ENCODE data around the gene PDE7B.

GRCh38 chr6:136189104-136189503 lies 337.6 kb downstream of the PDE7B start:
- TF ChIP-seq BRF1 (IDR thresholded peaks at IDR 0.05; ENCODE audit: borderline replicate concordance, extremely low read depth, insufficient read length), result no peak
- no peak for TF ChIP-seq POLR2AphosphoS5 (IDR thresholded peaks at IDR 0.05; ENCODE audit: control insufficient read depth, insufficient read depth, low read depth, low read length)
- TF ChIP-seq, protein P1, sequence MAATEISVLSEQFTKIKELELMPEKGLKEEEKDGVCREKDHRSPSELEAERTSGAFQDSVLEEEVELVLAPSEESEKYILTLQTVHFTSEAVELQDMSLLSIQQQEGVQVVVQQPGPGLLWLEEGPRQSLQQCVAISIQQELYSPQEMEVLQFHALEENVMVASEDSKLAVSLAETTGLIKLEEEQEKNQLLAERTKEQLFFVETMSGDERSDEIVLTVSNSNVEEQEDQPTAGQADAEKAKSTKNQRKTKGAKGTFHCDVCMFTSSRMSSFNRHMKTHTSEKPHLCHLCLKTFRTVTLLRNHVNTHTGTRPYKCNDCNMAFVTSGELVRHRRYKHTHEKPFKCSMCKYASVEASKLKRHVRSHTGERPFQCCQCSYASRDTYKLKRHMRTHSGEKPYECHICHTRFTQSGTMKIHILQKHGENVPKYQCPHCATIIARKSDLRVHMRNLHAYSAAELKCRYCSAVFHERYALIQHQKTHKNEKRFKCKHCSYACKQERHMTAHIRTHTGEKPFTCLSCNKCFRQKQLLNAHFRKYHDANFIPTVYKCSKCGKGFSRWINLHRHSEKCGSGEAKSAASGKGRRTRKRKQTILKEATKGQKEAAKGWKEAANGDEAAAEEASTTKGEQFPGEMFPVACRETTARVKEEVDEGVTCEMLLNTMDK (IDR thresholded peaks at IDR 0.05; ENCODE audit: borderline replicate concordance, insufficient read depth, low read depth, low read length, poor library complexity, severe bottlenecking), result no peak
- no peak for TF ChIP-seq KAT2B (IDR thresholded peaks at IDR 0.05; ENCODE audit: low read depth, low read length)
- TF ChIP-seq POLR2A (conservative IDR thresholded peaks at IDR 0.05), result no peak
- TF ChIP-seq, protein P2, sequence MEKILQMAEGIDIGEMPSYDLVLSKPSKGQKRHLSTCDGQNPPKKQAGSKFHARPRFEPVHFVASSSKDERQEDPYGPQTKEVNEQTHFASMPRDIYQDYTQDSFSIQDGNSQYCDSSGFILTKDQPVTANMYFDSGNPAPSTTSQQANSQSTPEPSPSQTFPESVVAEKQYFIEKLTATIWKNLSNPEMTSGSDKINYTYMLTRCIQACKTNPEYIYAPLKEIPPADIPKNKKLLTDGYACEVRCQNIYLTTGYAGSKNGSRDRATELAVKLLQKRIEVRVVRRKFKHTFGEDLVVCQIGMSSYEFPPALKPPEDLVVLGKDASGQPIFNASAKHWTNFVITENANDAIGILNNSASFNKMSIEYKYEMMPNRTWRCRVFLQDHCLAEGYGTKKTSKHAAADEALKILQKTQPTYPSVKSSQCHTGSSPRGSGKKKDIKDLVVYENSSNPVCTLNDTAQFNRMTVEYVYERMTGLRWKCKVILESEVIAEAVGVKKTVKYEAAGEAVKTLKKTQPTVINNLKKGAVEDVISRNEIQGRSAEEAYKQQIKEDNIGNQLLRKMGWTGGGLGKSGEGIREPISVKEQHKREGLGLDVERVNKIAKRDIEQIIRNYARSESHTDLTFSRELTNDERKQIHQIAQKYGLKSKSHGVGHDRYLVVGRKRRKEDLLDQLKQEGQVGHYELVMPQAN (IDR thresholded peaks at IDR 0.05; ENCODE audit: borderline replicate concordance), result no peak
- no peak for TF ChIP-seq ZNF639 (CRISPR knock-in tag; conservative IDR thresholded peaks at IDR 0.05 in 1 of 2, IDR thresholded peaks at IDR 0.05 in 1 of 2)
- no peak for TF ChIP-seq TCF7L2 (IDR thresholded peaks at IDR 0.05; ENCODE audit: low read depth, low read length)
- no peak for TF ChIP-seq TAF1 (IDR thresholded peaks at IDR 0.05; ENCODE audit: control insufficient read depth, extremely low read depth, insufficient read depth, low read length, severe bottlenecking)
- TF ChIP-seq TAL1 (IDR thresholded peaks at IDR 0.05), result no peak
- TF ChIP-seq, protein P3, sequence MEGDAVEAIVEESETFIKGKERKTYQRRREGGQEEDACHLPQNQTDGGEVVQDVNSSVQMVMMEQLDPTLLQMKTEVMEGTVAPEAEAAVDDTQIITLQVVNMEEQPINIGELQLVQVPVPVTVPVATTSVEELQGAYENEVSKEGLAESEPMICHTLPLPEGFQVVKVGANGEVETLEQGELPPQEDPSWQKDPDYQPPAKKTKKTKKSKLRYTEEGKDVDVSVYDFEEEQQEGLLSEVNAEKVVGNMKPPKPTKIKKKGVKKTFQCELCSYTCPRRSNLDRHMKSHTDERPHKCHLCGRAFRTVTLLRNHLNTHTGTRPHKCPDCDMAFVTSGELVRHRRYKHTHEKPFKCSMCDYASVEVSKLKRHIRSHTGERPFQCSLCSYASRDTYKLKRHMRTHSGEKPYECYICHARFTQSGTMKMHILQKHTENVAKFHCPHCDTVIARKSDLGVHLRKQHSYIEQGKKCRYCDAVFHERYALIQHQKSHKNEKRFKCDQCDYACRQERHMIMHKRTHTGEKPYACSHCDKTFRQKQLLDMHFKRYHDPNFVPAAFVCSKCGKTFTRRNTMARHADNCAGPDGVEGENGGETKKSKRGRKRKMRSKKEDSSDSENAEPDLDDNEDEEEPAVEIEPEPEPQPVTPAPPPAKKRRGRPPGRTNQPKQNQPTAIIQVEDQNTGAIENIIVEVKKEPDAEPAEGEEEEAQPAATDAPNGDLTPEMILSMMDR (IDR thresholded peaks at IDR 0.05 in 2 of 3, conservative IDR thresholded peaks at IDR 0.05 in 1 of 3; ENCODE audit: insufficient read depth in 2 of 3, low read depth in 1 of 3, low read length in 3 of 3), result no peak
- TF ChIP-seq POLR2G (IDR thresholded peaks at IDR 0.05; ENCODE audit: low read depth, low read length), result no peak
